HG03159 (cell line): ENCODE measurements around the gene HSF2BP.
"Not testable (repeated sequence)": the region's sequence is repeated elsewhere in the genome, so short reads cannot be mapped to it uniquely, and the experiment has no call there.

Experiments
- ATAC-seq: cut with Tn5 transposase; IDR thresholded peaks from one replicate; pipeline ENCODE4 v1.9.1; 2021; ENCODE audit warnings: mild to moderate bottlenecking, moderate library complexity; ENCODE audit not compliant: unreplicated experiment

HSF2BP gene

DNA sequence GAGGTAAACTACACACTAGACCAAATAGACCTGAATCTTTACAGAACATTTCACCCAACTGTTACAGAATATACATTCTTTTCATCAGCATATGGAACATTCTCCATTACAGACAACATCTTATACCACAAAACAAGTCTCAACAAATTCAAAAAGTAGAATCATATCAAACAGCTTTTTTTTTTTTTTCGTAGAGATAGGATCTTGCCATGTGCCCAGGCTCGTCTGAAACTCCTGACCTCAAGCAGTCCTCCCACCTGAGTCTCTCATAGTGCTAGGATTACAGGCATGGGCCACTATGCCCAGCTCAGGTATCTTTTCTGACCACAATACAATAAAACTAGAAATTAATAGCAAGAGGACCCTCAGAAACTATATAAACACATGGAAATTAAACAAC lies 36.5 kb downstream of the HSF2BP start:
- ATAC-seq = no peak

DNA sequence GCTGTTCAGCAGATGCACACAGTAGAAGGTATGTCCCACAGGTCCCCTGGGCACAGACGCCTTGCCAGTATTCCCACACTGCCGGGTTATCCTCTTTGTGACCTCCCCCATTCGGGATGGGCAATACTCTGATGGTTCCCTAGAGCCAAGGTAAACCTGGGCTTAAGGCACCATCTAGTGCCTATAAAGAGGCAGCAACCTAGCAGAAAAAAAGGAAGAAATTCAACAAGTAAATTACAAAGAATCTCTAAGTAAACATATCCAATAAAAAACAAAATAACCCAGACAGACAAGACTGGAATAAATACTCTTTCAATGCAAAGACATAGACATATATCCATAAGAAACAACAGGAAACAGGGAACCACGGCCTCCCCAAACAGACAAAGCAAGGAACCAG lies 39.4 kb downstream of the HSF2BP start:
- ATAC-seq = no peak

DNA sequence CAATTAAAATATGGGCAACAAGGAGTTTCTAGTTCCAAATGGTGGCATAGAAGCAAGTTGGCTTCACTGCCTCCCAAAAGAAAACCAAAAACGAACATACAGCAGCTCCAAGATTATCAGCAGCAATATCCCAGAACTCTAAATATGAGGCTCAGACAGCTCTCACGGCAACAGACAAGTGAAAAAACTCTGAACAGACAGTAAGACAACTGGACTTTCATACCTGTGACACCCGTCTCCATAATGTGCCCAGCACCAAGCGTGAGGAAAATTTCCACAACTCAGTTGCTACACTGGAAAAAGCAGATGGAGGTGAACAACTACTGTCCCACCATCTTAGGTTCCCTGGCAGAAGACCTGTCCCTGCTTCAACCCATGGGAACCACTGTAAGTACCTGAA lies 39.9 kb downstream of the HSF2BP start:
- no peak for ATAC-seq

DNA sequence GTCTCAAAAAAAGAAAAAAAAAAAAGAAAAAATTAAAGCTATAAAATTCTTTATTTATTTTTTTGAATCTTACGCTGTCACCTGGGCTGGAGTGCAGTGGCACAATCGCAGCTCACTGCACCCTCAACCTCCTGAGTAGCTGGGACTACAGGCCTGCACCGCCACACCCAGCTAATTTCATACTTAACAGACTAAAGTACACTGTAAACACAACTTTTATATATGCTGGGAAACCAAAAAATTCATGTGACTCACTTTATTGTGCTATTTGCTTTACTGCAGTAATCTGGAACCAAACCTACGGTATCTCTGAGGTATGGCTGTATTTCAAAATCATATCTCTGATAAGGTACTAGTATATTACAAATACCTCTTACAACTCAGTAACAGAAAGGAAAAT lies 40.3 kb downstream of the HSF2BP start:
- no peak for ATAC-seq

DNA sequence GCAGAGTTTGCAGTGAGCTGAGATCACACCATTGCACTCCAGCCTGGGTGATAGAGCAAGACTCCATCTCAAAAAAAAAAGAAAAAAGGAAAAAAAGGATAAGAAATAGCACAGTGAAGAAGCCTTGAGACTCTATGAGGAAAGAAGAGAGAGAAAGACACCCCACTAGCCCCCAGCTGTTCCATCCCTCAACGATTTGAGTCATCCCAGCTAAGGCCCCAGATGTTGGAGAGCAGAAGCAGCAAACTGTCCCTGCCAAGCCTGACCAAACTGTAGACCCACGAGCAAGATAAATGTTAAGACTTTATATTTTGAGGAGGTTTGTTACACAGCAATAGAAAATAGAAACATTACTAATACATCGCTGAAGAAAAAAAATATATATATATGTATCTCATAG lies 42.4 kb downstream of the HSF2BP start:
- not testable (repeated sequence) for ATAC-seq

DNA sequence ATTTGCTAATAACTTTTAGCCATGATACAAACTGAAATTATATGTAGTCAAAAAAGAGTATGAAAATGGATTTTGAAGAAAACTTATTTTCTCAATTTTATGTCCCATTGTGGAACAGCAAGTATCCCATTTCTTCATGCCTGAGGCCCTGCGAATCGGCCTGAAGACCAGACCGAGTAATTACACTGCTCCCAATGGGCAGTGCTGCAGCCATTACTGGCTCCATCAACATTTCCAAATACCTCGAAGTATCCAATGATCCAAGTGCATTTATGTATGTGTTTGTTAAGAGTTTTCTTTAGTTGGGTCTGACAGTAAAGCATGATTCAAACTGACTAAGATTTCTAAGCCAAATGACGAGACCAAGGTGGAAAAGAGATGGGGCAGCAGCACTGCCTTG lies 44.4 kb downstream of the HSF2BP start:
- no peak for ATAC-seq

DNA sequence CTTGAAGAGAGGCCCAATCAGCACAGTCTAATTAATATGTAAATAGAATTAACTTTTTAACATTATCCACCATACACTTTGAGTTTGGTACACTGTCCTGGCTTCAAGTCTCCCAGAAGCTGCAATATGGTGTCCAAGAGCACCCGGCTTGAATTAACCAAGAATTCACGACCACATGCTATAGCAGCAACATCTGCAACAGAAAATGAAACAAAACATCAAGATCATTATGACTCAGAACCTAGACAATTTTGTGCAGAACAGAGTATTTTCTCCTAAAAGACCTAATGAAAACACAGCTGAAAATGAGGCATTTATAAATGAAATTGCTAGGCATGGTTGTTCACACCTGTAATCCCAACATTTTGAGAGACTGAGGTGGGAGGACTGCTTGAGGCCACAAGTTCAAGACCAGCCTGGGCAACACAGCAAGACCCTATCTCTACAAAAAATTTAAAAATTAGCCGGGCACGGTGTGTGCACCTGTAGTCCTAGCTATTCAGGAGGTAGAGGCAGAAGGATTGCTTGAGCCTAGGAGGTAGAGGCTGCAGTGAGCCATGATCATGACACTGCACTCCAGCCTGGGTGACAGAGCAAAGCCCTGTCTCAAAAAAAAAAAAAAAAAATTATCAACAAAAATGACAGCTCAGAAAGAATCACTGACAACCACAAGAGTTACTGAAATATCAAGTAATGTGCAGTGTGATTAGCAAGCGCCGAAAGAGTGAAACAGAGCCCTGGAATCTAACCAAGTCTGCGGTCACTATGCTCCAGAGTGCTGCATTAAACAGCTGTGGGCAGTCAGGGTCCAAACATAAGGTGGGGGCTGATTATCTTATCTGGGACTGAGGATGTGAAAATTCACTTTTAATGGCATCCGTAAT lies 45.3 kb downstream of the HSF2BP start:
- no peak for ATAC-seq

DNA sequence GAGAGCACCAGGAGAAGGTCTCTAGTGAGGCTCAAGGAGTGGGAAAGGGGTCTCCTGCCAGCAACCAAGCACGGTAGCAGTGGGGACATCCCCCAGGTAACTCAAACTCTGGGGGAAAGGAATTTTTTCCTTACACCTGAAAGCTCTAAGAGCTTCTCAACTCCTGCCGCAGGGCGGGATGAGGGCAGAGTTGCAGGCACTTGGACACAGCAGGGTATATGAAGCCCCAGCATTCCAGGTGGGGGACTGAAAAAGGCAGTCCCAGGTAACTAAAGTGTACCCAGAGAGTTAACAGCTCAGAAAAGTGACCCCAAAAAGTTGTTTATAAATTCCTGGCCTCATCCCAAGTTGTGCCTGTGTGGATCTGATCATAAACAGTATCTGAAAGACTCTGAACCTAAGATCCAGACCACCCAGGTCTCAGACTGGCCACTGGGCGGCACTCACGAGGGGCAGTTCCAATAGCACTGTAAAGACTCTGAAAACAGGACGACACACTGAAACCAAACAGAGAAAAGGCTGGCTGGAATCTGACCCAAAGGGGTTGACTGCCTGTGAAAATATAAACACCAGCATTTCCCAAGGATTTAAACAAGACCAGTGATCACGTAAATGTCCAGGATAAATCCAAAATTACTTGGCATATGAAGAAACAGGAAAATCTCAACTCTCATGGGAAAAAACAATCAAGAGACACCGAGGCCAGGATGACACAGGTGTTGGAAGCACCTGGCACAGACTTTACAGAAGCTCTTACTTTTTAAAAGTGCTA lies 47.5 kb downstream of the HSF2BP start:
- ATAC-seq = no peak

DNA sequence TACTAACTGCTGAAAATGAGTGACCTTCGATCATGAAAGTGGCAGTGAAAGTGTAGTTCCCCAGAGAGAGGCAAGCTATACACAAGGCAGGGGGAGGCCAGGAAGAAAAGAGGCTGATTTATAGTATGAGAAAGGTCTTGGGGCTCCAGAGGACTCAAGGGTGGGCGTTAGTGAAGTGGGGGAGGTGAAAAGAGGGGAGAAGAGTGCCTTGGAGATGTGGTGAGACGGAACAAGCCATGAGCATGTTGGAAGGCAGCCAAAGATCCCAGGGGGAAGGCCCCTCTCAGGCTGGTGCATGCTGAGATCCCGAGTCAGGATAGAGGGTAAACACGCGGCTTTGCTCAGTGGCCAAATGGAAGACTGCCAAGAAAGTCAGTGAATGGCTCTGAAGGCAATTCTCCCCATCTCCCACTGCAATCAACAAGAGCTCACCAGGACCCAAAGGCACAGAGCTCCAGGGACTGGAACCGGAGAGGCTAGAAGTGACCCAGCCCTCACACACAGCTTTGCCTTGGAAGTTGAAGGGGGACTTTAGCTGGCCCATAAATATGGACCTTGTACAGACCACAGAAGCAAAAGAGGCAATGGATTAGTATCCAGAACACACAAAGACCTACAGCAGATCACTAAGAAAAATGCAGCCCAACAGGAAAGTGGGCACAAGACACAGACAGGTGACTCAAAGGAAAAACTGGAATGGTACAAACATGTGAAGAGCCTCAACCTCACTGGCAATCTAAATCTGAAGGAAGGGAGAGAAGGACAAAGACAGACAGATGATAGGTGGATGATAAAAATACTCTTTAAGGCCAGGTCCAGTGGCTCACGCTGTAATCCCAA lies 49.6 kb downstream of the HSF2BP start:
- no peak for ATAC-seq

DNA sequence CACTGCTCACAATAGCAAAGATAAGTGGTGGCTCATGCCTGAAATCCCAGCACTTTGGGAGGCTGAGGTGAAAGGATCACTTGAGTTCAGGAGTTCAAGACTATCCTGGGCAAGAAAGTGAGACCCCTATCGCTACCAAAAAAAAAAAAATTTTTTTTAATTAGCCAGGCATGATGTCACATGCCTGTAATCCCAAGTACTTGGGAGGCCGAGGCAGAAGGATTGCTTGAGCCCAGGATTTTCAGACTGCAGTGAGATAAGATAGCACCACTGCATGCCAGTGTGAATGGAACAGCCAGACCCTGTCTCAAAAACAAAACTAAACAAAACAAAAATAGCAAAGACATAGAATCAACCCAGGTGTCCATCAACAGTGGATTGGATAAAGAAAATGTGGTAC lies 50.6 kb downstream of the HSF2BP start:
- no peak for ATAC-seq

DNA sequence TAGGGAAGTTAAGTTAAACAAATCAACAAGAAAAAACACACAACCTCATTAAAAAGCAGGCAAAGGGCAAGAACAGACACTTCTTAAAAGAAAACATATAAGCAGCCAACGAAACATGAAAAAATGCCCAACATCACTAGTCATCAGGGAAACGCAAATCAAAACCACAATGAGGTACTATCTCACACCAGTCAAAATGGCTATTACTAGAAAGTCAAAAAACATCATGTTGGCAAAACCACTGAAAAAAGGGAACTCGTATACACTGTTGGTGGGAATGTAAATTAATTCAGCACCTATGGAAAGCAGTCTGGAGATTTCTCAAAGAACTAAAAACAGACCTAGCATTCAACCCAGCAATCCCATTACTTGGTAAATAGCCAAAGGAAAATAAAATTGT lies 51.1 kb downstream of the HSF2BP start:
- no peak for ATAC-seq

DNA sequence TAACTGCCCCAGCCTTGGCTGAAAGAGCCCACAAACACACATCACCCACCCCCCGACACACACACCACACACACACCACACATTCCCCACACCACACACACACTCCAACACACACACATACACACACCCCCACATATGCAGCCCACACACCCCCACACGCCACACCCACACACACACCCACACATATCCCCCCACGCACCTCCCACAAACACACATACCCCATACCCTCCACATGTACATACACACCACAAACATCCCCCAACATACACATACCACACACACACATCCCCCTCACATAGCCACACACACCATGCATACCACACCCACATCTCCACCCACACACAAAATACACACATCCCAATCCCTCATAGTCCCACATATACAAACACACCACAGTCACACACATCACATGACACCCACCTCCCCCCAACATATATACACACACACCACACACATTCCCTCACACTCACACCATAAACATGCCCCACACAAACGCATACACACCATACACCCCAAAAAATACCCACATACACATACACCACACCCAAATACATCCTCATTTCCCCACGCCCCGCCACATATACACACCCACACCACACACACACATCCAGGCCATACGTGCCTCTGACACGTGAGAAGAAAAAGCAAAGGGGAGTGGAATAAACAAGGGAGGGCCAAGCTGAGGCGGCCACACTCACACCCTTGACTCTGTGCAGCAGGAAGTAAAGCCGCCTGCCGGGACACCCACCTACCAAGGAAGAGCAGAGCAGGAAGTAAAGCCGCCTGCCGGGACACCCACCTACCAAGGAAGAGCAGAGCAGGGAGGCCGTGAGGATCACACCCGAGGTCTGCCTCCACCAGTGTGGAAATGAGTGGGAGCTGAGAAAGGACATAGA lies 53.7 kb downstream of the HSF2BP start:
- ATAC-seq = no peak

DNA sequence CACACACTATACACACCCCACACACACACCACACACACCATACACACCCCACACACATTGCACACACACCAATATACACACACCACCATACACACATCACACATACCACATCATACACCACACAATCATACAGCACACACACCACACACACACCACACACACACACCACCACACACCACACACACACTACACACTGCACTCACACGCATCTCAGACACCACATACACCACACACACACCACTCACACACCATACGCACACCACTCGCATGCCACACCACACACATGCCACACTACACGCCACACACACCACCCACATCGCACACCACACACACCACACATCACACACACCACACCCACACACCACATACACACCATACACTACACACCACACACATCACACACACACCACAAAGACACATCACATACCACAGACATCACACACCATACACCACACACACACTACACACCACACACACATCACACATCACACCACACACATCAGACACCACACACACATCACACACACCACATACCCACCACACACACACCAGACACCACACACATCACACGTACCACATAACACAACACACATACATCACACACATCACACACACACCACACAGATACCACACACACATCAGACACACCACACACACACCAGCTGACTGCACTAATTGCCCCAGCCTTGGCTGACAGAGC lies 54.6 kb downstream of the HSF2BP start:
- ATAC-seq = no peak

DNA sequence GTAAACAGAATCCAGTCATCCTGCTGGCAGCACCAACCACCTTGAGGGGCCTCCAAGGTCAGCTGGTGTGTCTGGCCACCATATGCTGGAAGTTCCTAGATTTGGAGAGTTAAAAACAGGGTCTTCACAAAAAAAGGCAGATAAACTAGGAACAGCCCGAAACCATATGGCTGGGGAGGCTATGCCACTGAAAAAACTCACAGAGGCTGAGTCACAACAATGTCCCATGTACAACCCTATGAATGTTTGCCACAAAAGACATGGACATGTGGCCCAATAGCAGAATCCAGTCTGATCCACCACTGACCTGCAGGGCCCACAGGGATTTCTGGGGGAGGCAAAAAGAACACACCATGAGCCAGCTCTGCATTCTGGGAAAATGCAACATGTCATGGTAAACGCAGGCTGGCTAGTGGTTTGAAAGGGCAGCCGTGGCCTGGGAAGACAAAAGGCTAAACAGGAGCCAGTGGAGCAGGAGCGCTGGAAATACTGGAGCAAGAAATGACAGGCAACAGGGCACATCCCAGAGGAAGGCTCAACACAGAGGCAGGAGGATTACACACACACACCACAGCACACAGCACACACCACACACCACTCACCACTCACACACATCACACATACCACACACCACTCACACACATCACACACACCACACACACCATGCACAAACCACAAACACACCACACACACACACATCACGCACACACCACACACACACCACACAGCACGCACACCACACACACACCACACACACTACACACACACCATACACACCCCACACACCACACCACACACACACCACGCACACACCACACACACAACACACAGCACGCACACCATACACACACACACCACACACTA lies 55.4 kb downstream of the HSF2BP start:
- ATAC-seq = no peak

DNA sequence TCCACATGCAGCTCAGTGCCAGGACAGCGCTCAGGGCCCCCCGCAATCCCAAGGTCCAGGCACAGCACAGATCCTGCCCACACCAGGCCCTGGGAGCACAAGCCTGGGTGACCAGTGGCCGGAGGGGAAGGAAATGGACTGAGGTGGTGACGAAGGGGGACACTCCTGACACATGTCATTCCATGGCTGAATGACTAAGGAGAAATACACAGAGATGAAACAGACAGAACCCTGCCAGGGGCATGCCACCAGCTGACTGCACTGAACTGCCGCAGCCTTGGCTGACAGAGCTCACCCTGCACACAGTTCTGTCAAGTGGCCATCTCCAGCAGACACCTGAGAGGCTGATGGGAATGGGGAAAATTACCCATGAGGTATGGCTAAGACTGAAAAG lies 56.1 kb downstream of the HSF2BP start:
- no peak for ATAC-seq

DNA sequence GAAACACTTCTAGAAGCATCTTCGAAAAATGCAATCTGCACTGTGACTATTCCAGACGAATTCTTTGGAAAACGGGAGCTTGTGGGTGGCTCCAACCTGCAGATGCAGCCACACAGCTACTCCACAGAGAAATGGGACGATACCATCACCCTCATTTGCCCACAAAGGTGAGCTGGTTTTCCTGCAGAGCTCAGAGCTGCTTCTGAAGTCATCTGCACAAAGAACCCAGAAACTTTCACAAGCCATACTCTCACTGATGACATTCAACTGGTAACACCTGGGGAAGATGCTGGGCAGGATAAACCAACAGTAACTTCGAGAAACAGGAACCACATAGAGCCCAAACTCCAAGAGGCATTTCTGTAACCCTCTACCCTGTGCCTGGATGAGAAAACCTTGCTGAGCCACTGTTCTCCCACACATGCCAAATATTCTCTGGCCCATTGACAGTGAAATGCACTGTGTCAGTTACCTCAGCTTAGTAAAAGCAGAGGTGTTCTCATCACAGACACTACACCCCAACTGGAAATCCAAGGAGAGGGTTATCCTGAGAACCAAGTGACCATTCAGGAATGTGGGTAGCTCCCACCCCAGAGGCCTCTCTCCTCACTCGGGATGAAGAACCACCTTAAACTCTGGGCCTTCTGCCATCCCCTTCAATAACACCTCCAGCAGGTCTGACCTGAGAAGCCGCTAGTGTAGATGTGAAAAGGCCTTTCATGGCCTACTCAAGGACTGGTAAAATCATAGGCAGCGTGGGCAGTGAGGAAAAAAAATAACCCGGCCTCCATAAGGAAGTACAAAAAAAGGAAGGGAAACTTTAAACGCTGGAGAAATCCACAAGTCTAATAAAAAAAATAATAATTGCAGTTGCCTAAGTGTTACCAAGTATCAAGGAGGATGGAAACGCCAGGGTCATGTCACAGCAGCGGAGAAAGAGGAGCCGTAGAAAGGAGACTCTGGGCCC lies 56.7 kb downstream of the HSF2BP start:
- no peak for ATAC-seq

DNA sequence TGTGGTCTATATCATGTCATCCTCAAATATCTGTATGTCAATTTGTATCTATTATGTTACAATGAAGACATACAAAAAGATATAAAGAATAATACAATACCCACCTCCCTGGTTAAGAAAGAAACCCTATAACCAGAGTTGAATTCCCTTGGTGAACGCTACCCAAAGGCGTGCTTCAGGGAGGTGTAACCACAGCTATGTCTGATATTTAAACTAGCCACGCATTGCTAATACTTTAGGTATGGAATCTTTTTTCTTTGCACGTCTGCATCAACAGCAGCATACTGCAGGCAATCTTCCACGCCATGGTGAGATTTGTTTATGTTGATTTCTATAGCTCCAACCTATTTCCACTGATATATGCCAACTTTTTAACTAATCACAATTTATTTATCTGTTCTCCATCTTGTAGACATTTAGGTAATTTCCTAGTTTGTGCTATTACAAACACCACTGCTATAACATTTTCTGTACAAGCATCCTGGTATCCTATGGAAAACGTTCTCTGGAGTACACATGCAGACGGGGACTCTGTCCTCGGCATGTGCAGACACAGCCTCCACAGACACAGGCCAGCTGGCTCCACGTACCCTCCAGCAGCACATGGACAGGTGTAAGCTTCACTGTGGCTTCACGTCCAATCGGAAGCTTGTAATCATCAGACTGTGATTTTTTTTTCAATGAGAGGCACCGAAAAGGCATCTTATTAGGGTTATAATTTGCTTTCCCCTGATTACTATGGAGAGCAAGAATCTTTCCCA lies 58.5 kb downstream of the HSF2BP start:
- ATAC-seq = no peak
